Measurements from ENCODE around the gene FAM83D. TPM values are rescaled to one million over a fixed set of nuclear protein-coding genes. Genes with fewer than 3 reads are reported as not detected.

Gene FAM83D
- total and polyA plus RNA-seq, 2 donors from 2014 or later = 0.79 to 1.2 TPM

GRCh38 chr20:38939686-38940085 is 13.5 kb downstream of the FAM83D start:
- no peak for TF ChIP-seq CTCF (IDR thresholded peaks at IDR 0.05; ENCODE audit: borderline replicate concordance, extremely low read depth, insufficient read depth)
- intact Hi-C loops (cut with DNase I) = no loop called here
- DNase-seq = no peak

GRCh38 chr20:38940644-38941043 is 14.4 kb downstream of the FAM83D start:
- Histone ChIP-seq H3K27ac (ENCODE audit: low read depth in 2 of 2, low read length in 2 of 2) (no peak overlapping the region), H3K27me3 (ENCODE audit: control insufficient read depth, insufficient read depth, low read length) (no peaks in the 10 kb centered on the region), H3K4me3 (ENCODE audit: low read length in 3 of 3) (no peak overlapping the region), H3K9ac (ENCODE audit: low read length in 3 of 3) (no peak overlapping the region), H3K4me1 (ENCODE audit: control insufficient read depth in 2 of 3, insufficient read depth in 2 of 3, low read depth in 1 of 3, low read length in 3 of 3) (peaks cover 0 to 5% (median 0%) of the 10 kb centered on the region in 3 donors), H3K9me3 (ENCODE audit: control insufficient read depth in 2 of 3, insufficient read depth in 1 of 3, low read length in 3 of 3) (no peaks in the 10 kb centered on the region), H3K36me3 (ENCODE audit: control insufficient read depth in 2 of 3, insufficient read depth in 3 of 3, low read length in 3 of 3) (no peaks in the 10 kb centered on the region)
- intact Hi-C loops (cut with DNase I) = no loop called here
- FAIRE-seq (no peak), DNase-seq (no peak)
- TF ChIP-seq CTCF (IDR thresholded peaks at IDR 0.05; ENCODE audit: borderline replicate concordance, extremely low read depth, insufficient read depth) = no peak

More at GRCh38 chr20:38939686-38940085, 13.5 kb downstream of the FAM83D start:
- Histone ChIP-seq H3K4me1 (ENCODE audit: control insufficient read depth in 2 of 3, insufficient read depth in 2 of 3, low read depth in 1 of 3, low read length in 3 of 3) (peaks cover 0 to 5% (median 0%) of the 10 kb centered on the region in 3 donors), H3K9me3 (ENCODE audit: control insufficient read depth in 2 of 3, insufficient read depth in 1 of 3, low read length in 3 of 3) (no peaks in the 10 kb centered on the region), H3K27me3 (ENCODE audit: control insufficient read depth, insufficient read depth, low read length) (no peaks in the 10 kb centered on the region), H3K27ac (ENCODE audit: low read depth in 2 of 2, low read length in 2 of 2) (no peak overlapping the region), H3K36me3 (ENCODE audit: control insufficient read depth in 2 of 3, insufficient read depth in 3 of 3, low read length in 3 of 3) (no peaks in the 10 kb centered on the region), H3K4me3 (ENCODE audit: low read length in 3 of 3) (no peak overlapping the region), H3K9ac (ENCODE audit: low read length in 3 of 3) (no peak overlapping the region)
- FAIRE-seq = no peak

GRCh38 chr20:38941726-38942389 is 15.6 kb downstream of the FAM83D start:
- Histone ChIP-seq H3K36me3 (ENCODE audit: control insufficient read depth in 2 of 3, insufficient read depth in 3 of 3, low read length in 3 of 3) (no peaks in the 10 kb centered on the region), H3K27ac (ENCODE audit: low read depth in 2 of 2, low read length in 2 of 2) (no peak overlapping the region), H3K9ac (ENCODE audit: low read length in 3 of 3) (no peak overlapping the region), H3K4me1 (ENCODE audit: control insufficient read depth in 2 of 3, insufficient read depth in 2 of 3, low read depth in 1 of 3, low read length in 3 of 3) (peaks cover 0 to 5% (median 0%) of the 10 kb centered on the region in 3 donors), H3K4me3 (ENCODE audit: low read length in 3 of 3) (no peak overlapping the region), H3K9me3 (ENCODE audit: control insufficient read depth in 2 of 3, insufficient read depth in 1 of 3, low read length in 3 of 3) (no peaks in the 10 kb centered on the region), H3K27me3 (ENCODE audit: control insufficient read depth, insufficient read depth, low read length) (no peaks in the 10 kb centered on the region)
- intact Hi-C loops (cut with DNase I) = no loop called here
- no peak for DNase-seq
- no peak for TF ChIP-seq CTCF (IDR thresholded peaks at IDR 0.05; ENCODE audit: borderline replicate concordance, extremely low read depth, insufficient read depth)
- FAIRE-seq = no peak
